HEK293 (cell line): ENCODE data around the gene NFKBIL1.
A peak's percentile ranks its signal among the peaks of the same experiment; 100 is the strongest.

Experiments used
- MYNN ChIP-seq: fragments of 450-650 bp; formaldehyde crosslinking; IDR thresholded peaks from 2 replicates; pipeline ENCODE4 v1.5.1; 2016; ENCODE audit warnings: missing biosample characterization, missing genetic modification characterization, borderline replicate concordance
- ZBTB17 ChIP-seq: fragments of 450-650 bp; formaldehyde crosslinking; IDR thresholded peaks from 2 replicates; pipeline ENCODE4 v1.5.1; 2016; ENCODE audit warnings: missing biosample characterization, missing genetic modification characterization
- ZFP37 ChIP-seq: fragments of 450-650 bp; formaldehyde crosslinking; IDR thresholded peaks from 2 replicates; pipeline ENCODE4 v1.5.1; 2016; ENCODE audit warnings: missing biosample characterization, missing genetic modification characterization
- ZNF341 ChIP-seq: fragments of 450-650 bp; formaldehyde crosslinking; IDR thresholded peaks from 2 replicates; pipeline ENCODE4; 2016; ENCODE audit warnings: low read depth, missing biosample characterization, missing genetic modification characterization
- ZSCAN23 ChIP-seq: fragments of 450-650 bp; formaldehyde crosslinking; IDR thresholded peaks from 2 replicates; pipeline ENCODE4 v1.5.1; 2016; ENCODE audit warnings: missing biosample characterization, missing genetic modification characterization
- ZXDB ChIP-seq: fragments of 450-650 bp; formaldehyde crosslinking; IDR thresholded peaks from 2 replicates; pipeline ENCODE4 v1.5.1; 2016; ENCODE audit warnings: missing biosample characterization, missing genetic modification characterization
- TF ChIP-seq, protein P1 (sequence below): fragments of 450-650 bp; formaldehyde crosslinking; IDR thresholded peaks from 2 replicates; pipeline ENCODE4 v1.5.1; 2016; ENCODE audit warnings: missing biosample characterization, missing genetic modification characterization
- TF ChIP-seq, protein P2 (sequence below): fragments of 450-650 bp; formaldehyde crosslinking; IDR thresholded peaks from 2 replicates; pipeline ENCODE4 v1.5.1; 2016; ENCODE audit warnings: missing biosample characterization, missing genetic modification characterization
- TF ChIP-seq, protein P3 (sequence below): fragments of 450-650 bp; formaldehyde crosslinking; IDR thresholded peaks from 2 replicates; pipeline ENCODE4 v1.5.1; 2016; ENCODE audit warnings: missing biosample characterization, missing genetic modification characterization
- TF ChIP-seq, protein P4 (sequence below): fragments of 450-650 bp; formaldehyde crosslinking; IDR thresholded peaks from 2 replicates; pipeline ENCODE4 v1.5.1; 2016; ENCODE audit warnings: missing biosample characterization, missing genetic modification characterization
- TF ChIP-seq, protein P5 (sequence below): fragments of 450-650 bp; formaldehyde crosslinking; IDR thresholded peaks from 2 replicates; pipeline ENCODE4 v1.5.1; 2016; ENCODE audit warnings: missing biosample characterization, missing genetic modification characterization
- TF ChIP-seq, protein P6 (sequence below): fragments of 450-650 bp; formaldehyde crosslinking; IDR thresholded peaks from 2 replicates; pipeline ENCODE4 v1.5.1; 2016; ENCODE audit warnings: missing biosample characterization, missing genetic modification characterization
- TF ChIP-seq, protein P7 (sequence below): fragments of 450-650 bp; formaldehyde crosslinking; IDR thresholded peaks from 2 replicates; pipeline ENCODE4 v1.5.1; 2016; ENCODE audit warnings: missing biosample characterization, missing genetic modification characterization

The NFKBIL1 gene

DNA sequence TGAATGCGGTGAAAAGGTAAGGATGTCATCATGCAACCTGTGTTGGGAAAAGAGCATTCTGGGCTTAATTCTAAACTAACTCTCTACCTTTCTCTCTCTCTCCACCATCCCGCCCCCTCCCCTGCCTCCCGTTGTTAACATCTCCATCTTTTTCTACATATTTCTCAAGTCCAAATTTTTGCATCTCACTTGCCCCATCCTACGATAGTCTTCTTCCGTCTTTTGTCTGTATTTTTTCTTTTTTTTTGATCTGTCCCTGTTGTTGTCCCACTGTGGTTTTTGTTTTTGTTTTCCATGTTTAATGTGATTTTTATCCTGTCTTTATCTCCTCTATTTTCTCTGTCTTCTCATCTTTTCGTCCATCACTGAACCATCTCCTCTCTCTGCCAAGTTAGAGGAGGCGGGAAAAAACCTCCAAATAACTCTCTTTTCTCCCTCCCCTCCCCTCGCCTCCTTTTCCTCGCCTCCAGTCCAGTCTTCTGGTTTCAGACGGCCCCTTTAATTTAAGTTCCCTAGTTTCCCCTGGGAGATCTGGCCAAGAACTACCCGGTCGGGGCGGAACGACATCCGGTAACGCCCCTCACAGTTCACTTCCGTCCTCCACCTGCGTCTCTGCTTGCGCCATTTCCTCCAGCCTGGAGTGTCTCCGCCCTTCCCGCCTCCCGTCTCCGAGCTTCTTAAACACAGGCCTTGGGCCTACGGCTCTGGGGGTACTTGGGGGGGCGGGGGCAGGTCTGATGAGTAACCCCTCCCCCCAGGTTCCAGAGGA, at the start of gene NFKBIL1 (continued):
- TF ChIP-seq, protein P1, sequence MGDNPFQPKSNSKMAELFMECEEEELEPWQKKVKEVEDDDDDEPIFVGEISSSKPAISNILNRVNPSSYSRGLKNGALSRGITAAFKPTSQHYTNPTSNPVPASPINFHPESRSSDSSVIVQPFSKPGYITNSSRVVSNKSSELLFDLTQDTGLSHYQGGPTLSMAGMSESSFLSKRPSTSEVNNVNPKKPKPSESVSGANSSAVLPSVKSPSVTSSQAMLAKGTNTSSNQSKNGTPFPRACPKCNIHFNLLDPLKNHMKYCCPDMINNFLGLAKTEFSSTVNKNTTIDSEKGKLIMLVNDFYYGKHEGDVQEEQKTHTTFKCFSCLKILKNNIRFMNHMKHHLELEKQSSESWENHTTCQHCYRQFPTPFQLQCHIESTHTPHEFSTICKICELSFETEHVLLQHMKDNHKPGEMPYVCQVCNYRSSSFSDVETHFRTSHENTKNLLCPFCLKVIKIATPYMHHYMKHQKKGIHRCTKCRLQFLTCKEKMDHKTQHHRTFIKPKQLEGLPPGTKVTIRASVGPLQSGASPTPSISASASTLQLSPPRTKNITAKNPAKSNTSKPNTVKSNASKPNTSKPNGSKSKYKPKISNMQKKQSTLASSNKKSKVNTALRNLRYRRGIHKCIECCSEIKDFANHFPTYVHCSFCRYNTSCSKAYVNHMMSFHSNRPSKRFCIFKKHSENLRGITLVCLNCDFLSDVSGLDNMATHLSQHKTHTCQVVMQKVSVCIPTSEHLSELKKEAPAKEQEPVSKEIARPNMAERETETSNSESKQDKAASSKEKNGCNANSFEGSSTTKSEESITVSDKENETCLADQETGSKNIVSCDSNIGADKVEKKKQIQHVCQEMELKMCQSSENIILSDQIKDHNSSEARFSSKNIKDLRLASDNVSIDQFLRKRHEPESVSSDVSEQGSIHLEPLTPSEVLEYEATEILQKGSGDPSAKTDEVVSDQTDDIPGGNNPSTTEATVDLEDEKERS, result 0 out of 2 replicates have a peak, but pooled peaks have one; percentile 58
- TF ChIP-seq ZBTB17 (tag by site-specific recombination), result peak; percentile 90
- TF ChIP-seq, protein P2, sequence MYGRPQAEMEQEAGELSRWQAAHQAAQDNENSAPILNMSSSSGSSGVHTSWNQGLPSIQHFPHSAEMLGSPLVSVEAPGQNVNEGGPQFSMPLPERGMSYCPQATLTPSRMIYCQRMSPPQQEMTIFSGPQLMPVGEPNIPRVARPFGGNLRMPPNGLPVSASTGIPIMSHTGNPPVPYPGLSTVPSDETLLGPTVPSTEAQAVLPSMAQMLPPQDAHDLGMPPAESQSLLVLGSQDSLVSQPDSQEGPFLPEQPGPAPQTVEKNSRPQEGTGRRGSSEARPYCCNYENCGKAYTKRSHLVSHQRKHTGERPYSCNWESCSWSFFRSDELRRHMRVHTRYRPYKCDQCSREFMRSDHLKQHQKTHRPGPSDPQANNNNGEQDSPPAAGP (tag by site-specific recombination), result peak; percentile 91
- TF ChIP-seq ZFP37, result 0 out of 2 replicates have a peak, but pooled peaks have one; percentile 35
- TF ChIP-seq, protein P3, sequence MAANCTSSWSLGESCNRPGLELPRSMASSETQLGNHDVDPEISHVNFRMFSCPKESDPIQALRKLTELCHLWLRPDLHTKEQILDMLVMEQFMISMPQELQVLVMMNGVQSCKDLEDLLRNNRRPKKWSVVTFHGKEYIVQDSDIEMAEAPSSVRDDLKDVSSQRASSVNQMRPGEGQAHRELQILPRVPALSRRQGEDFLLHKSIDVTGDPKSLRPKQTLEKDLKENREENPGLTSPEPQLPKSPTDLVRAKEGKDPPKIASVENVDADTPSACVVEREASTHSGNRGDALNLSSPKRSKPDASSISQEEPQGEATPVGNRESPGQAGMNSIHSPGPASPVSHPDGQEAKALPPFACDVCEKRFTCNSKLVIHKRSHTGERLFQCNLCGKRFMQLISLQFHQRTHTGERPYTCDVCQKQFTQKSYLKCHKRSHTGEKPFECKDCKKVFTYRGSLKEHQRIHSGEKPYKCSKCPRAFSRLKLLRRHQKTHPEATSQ (tag by site-specific recombination), result peak; percentile 55; the same call in 1 of the 2 replicates
- peak; percentile 86 for TF ChIP-seq ZXDB (tag by site-specific recombination)
- TF ChIP-seq, protein P4, sequence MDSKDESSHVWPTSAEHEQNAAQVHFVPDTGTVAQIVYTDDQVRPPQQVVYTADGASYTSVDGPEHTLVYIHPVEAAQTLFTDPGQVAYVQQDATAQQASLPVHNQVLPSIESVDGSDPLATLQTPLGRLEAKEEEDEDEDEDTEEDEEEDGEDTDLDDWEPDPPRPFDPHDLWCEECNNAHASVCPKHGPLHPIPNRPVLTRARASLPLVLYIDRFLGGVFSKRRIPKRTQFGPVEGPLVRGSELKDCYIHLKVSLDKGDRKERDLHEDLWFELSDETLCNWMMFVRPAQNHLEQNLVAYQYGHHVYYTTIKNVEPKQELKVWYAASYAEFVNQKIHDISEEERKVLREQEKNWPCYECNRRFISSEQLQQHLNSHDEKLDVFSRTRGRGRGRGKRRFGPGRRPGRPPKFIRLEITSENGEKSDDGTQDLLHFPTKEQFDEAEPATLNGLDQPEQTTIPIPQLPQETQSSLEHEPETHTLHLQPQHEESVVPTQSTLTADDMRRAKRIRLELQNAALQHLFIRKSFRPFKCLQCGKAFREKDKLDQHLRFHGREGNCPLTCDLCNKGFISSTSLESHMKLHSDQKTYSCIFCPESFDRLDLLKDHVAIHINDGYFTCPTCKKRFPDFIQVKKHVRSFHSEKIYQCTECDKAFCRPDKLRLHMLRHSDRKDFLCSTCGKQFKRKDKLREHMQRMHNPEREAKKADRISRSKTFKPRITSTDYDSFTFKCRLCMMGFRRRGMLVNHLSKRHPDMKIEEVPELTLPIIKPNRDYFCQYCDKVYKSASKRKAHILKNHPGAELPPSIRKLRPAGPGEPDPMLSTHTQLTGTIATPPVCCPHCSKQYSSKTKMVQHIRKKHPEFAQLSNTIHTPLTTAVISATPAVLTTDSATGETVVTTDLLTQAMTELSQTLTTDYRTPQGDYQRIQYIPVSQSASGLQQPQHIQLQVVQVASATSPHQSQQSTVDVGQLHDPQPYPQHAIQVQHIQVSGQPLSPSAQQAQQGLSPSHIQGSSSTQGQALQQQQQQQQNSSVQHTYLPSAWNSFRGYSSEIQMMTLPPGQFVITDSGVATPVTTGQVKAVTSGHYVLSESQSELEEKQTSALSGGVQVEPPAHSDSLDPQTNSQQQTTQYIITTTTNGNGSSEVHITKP (tag by site-specific recombination), result peak; percentile 96
- TF ChIP-seq, protein P5, sequence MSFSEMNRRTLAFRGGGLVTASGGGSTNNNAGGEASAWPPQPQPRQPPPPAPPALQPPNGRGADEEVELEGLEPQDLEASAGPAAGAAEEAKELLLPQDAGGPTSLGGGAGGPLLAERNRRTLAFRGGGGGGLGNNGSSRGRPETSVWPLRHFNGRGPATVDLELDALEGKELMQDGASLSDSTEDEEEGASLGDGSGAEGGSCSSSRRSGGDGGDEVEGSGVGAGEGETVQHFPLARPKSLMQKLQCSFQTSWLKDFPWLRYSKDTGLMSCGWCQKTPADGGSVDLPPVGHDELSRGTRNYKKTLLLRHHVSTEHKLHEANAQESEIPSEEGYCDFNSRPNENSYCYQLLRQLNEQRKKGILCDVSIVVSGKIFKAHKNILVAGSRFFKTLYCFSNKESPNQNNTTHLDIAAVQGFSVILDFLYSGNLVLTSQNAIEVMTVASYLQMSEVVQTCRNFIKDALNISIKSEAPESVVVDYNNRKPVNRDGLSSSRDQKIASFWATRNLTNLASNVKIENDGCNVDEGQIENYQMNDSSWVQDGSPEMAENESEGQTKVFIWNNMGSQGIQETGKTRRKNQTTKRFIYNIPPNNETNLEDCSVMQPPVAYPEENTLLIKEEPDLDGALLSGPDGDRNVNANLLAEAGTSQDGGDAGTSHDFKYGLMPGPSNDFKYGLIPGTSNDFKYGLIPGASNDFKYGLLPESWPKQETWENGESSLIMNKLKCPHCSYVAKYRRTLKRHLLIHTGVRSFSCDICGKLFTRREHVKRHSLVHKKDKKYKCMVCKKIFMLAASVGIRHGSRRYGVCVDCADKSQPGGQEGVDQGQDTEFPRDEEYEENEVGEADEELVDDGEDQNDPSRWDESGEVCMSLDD (tag by site-specific recombination), result peak; percentile 91
- peak; percentile 85 for TF ChIP-seq ZSCAN23
- TF ChIP-seq, protein P6, sequence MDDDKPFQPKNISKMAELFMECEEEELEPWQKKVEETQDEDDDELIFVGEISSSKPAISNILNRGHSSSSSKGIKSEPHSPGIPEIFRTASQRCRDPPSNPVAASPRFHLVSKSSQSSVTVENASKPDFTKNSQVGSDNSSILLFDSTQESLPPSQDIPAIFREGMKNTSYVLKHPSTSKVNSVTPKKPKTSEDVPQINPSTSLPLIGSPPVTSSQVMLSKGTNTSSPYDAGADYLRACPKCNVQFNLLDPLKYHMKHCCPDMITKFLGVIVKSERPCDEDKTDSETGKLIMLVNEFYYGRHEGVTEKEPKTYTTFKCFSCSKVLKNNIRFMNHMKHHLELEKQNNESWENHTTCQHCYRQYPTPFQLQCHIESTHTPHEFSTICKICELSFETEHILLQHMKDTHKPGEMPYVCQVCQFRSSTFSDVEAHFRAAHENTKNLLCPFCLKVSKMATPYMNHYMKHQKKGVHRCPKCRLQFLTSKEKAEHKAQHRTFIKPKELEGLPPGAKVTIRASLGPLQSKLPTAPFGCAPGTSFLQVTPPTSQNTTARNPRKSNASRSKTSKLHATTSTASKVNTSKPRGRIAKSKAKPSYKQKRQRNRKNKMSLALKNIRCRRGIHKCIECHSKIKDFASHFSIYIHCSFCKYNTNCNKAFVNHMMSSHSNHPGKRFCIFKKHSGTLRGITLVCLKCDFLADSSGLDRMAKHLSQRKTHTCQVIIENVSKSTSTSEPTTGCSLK (tag by site-specific recombination), result no peak
- TF ChIP-seq, protein P7, sequence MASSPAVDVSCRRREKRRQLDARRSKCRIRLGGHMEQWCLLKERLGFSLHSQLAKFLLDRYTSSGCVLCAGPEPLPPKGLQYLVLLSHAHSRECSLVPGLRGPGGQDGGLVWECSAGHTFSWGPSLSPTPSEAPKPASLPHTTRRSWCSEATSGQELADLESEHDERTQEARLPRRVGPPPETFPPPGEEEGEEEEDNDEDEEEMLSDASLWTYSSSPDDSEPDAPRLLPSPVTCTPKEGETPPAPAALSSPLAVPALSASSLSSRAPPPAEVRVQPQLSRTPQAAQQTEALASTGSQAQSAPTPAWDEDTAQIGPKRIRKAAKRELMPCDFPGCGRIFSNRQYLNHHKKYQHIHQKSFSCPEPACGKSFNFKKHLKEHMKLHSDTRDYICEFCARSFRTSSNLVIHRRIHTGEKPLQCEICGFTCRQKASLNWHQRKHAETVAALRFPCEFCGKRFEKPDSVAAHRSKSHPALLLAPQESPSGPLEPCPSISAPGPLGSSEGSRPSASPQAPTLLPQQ (tag by site-specific recombination), result peak; percentile 93
- no peak for TF ChIP-seq MYNN (tag by site-specific recombination)
- TF ChIP-seq ZNF341, result peak; percentile 50; the same call in 1 of the 2 replicates
